Testis (tissue), 3 donors: Measurements from ENCODE around the gene PVALEF. TPM values are rescaled to one million over a fixed set of nuclear protein-coding genes. Genes with fewer than 3 reads are reported as not detected.

Experiments used
- DNase-seq: peaks from one replicate; pipeline ENCODE4 v3.0.0-alpha.2; 2019
- H3K27ac ChIP-seq, 2 donors: fragments of 200-600 bp; sonication (generic); one replicate each; pipeline ENCODE4 v1.5.1; 2019
- H3K27me3 ChIP-seq: fragments of 200-600 bp; sonication (generic); one replicate; pipeline ENCODE4 v1.5.1; 2019
- H3K36me3 ChIP-seq: fragments of 200-600 bp; sonication (generic); one replicate; pipeline ENCODE4 v1.5.1; 2017; ENCODE audit warnings: low read depth; ENCODE audit errors: missing control alignments
- H3K4me1 ChIP-seq: fragments of 200-600 bp; sonication (generic); one replicate; pipeline ENCODE4 v1.5.1; 2019
- H3K4me3 ChIP-seq, 2 donors: fragments of 200-600 bp; sonication (generic); one replicate each; pipeline ENCODE4 v1.5.1; 2017 to 2019
- H3K9me3 ChIP-seq: fragments of 200-600 bp; sonication (generic); one replicate; pipeline ENCODE4 v1.5.1; 2017
- CTCF ChIP-seq, 3 experiments: fragments of 450-650 bp in 2 of 3; fragments of 200-600 bp in 1 of 3; sonication (generic) in 1 of 3; IDR thresholded peaks; one replicate each; pipeline ENCODE4 v1.5.1; 2016 to 2019; ENCODE audit warnings: antibody characterized with exemption in 3 of 3, mild to moderate bottlenecking in 2 of 3, moderate library complexity in 1 of 3
- POLR2A ChIP-seq: fragments of 450-650 bp; IDR thresholded peaks from one replicate; pipeline ENCODE4 v1.6.1; 2017; ENCODE audit warnings: antibody characterized with exemption, mild to moderate bottlenecking, moderate library complexity
- WGBS, 2 donors: methylation state at CpG; one replicate each; pipeline ENCODE4 v1.1.5; 2018; 5-methylcytosine and 5-hydroxymethylcytosine counted together
- intact Hi-C: fragments of 100-400 bp; cut with DNase I; formaldehyde crosslinking; loops from one replicate; pipeline ENCODE4 v1.15.1; 2023; ENCODE audit warnings: low total_unique reads
- polyA plus RNA-seq: library from polyadenylated mRNA; stranded (reverse); fragments of 350-450 nt; fragmentation: Illumina TruSeq; extraction: RNeasy Lipid Tissue Mini Kit (QIAGEN cat#74804); gene quantifications from one replicate; pipeline ENCODE4 v1.2.3, GENCODE V29; 2014; ENCODE audit warnings: low read depth, low replicate concordance; ENCODE audit not compliant: insufficient read depth
- total RNA-seq, 2 donors: library from RNA; depleted of rRNA; stranded (reverse); fragments of >200 nt; gene quantifications; one replicate each; pipeline ENCODE4 v1.2.3, GENCODE V29; 2016

The PVALEF gene
- total and polyA plus RNA-seq, 3 donors from 2014 or later: not detected

DNA sequence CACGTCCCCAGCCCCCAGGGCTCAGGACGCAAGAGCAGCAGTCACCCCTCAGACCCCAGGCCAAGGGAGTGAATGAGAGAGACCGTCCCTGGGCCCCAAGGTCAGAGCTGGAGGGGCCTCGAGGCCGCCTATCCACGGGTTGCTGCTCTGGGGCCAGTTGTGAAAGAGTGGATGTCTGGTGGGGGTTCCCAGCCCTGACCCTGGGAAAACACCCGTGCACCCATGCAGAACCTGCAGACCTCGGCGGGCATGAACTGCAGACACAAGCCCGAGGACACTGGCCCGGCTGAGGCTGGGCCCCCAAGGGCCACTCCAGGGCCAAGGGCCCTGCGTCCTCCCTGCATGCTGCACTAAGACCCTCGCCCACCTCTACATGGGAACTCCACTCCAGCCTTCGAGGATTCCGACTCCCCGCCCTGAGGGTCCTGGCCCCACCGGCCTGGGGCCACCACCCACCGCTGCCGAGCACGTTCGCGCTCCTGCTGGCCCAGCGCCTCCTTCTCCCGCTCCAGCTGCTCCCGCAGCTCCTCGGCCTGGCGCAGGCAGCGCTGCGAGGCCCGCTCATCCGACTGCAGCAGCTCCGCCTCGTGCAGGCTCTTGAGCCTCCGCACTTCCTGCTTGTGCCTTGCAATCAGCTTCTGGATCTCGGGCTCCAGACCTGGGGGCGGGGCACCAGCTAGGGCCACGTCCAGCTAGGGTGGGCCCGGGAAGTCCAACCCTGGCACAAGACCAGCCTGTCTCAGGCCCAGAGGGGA, 28.3 kb downstream of the PVALEF start:
- Histone ChIP-seq H3K36me3 (no peaks in the 10 kb centered on the region), H3K9me3 (no peaks in the 10 kb centered on the region), H3K27me3 (no peaks in the 10 kb centered on the region), H3K4me1 (peaks cover under 1% of the 10 kb centered on the region), H3K4me3 (no peak overlapping the region), H3K27ac (no peak overlapping the region)
- intact Hi-C loops: no loop called here
- DNase-seq: no peak
- TF ChIP-seq POLR2A (no peak), CTCF (IDR thresholded peaks at IDR 0.05) (no peak)
- 85 to 94% methylated on average over 20 to 38 of the region's 38 CpGs for WGBS, 2 donors

DNA sequence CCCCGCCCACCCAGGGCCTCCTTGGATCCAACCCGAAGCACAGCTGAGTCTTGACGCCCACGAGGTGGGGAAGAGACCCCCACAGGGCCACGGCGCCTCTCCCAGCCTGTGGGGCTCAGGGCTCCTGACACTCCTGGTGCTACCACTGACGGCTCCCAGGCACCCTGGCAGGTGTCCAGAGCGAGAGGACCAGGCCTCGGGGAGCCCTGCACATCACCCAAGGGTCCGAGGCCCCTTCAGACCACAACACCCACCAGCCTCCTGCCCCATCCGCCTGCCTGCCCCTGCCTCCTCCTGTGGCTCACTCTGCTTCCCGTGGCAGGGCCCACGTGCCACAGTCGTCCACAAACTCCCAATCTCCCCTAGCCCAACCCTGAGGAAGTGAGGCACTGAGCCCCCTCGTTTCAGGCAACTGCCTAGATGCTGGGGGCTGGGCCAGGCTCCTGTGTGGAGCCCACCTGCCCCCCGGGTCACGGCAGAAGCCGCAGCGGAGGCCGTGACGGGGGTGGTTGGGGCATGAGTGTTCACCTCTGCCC, 29.0 kb downstream of the PVALEF start:
- TF ChIP-seq POLR2A (no peak), CTCF (IDR thresholded peaks at IDR 0.05) (no peak)
- Histone ChIP-seq H3K4me3 (no peak overlapping the region), H3K27me3 (no peaks in the 10 kb centered on the region), H3K9me3 (no peaks in the 10 kb centered on the region), H3K36me3 (no peaks in the 10 kb centered on the region), H3K27ac (no peak overlapping the region), H3K4me1 (peaks cover 7% of the 10 kb centered on the region)
- 96 to 99% methylated on average over 11 to 21 of the region's 21 CpGs for WGBS, 2 donors
- no peak for DNase-seq
- intact Hi-C loops: no loop called here

DNA sequence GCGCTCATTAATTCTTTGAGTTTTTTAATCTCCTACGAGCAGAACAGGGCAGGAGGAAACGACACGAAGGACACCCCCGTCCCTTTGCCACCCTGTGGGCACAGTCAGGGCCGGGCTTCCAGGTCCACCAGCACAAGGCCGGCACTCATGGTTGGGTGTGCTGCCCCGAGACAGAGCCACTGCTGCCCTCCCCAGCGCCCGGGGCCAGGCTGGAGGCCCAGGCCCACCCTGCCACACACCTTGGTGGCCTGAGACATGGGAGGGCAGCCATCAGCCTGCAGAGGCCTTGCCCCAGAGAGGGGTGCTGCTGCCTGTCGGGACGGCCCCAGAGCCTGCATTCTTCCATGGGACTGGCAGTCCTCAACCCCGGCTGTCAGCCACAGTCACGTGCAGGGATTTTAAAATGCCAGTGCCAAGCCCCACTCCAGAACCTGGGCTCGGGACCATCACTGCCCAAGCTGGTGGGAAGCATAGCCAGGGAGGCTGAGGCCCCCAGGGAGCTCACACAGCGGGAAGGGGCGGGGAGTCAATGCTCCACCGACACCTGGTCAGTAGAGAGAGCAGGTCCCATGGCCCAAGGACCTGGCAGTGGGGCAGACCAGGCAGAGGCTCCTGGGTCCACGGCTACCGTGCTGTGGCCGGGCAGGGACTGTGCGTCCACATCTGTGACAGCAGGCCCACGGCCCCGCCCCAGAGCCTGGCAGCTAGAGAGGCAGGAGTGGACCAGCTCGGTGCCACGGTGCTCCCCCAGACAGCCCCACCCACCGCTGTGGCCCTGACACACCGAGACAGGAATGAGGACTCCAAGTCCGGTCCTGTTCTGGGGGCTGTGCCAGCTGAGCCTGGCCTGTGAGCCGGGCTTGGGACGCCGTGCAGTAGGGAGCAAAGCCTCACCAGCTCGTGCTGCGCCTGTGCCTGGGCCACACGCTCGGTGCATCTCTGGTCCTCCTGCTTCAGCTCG, 29.9 kb downstream of the PVALEF start:
- Histone ChIP-seq H3K4me3 (no peak overlapping the region), H3K27me3 (no peaks in the 10 kb centered on the region), H3K9me3 (no peaks in the 10 kb centered on the region), H3K36me3 (no peaks in the 10 kb centered on the region), H3K27ac (no peak overlapping the region), H3K4me1 (peaks cover 15% of the 10 kb centered on the region)
- no peak for TF ChIP-seq POLR2A
- no peak for TF ChIP-seq CTCF (IDR thresholded peaks at IDR 0.05)
- DNase-seq: no peak
- WGBS, 2 donors: 86 to 100% methylated on average over 5 to 36 of the region's 37 CpGs
- intact Hi-C loops: no loop called here

DNA sequence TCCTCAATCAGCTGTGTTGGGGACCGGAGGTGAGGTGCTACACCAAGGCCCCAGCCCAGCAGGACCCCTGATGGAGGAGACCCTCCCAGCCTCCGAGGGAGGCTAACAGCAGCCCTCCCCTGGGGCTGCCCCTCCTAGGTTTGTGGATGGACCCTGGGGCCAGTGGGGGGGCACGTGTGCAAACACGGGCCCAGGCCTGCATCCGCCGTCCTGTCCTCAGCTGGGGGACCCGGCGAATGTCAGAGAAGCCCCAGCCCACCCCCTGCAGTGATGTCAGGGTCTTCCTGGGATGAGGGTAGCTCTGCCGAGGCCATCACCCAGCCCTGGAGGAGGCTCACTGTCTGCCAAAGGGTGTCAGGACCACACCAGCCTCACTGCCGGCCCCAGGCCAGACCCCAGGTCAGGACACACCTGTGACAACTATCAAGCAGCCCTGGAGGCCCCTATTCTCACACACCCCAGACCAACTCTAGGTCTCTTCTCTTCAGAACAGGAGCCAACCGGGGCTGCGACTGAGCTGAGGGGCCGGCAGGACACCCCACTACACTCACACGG, 30.7 kb downstream of the PVALEF start:
- intact Hi-C loops: no loop called here
- no peak overlapping the region for H3K4me3 ChIP-seq
- no peaks in the 10 kb centered on the region for H3K27me3 ChIP-seq
- TF ChIP-seq POLR2A (no peak), CTCF (IDR thresholded peaks at IDR 0.05) (no peak)
- H3K4me1 ChIP-seq: peaks cover 20% of the 10 kb centered on the region
- 87 to 96% methylated on average over 3 to 14 of the region's 14 CpGs for WGBS, 2 donors
- no peaks in the 10 kb centered on the region for H3K9me3 ChIP-seq
- DNase-seq: no peak
- no peaks in the 10 kb centered on the region for H3K36me3 ChIP-seq
- no peak overlapping the region for H3K27ac ChIP-seq
